ENCODE measurements around the gene TIAM1. TPM values are rescaled to one million over a fixed set of nuclear protein-coding genes. Genes with fewer than 3 reads are reported as not detected.

The TIAM1 gene, protein sequence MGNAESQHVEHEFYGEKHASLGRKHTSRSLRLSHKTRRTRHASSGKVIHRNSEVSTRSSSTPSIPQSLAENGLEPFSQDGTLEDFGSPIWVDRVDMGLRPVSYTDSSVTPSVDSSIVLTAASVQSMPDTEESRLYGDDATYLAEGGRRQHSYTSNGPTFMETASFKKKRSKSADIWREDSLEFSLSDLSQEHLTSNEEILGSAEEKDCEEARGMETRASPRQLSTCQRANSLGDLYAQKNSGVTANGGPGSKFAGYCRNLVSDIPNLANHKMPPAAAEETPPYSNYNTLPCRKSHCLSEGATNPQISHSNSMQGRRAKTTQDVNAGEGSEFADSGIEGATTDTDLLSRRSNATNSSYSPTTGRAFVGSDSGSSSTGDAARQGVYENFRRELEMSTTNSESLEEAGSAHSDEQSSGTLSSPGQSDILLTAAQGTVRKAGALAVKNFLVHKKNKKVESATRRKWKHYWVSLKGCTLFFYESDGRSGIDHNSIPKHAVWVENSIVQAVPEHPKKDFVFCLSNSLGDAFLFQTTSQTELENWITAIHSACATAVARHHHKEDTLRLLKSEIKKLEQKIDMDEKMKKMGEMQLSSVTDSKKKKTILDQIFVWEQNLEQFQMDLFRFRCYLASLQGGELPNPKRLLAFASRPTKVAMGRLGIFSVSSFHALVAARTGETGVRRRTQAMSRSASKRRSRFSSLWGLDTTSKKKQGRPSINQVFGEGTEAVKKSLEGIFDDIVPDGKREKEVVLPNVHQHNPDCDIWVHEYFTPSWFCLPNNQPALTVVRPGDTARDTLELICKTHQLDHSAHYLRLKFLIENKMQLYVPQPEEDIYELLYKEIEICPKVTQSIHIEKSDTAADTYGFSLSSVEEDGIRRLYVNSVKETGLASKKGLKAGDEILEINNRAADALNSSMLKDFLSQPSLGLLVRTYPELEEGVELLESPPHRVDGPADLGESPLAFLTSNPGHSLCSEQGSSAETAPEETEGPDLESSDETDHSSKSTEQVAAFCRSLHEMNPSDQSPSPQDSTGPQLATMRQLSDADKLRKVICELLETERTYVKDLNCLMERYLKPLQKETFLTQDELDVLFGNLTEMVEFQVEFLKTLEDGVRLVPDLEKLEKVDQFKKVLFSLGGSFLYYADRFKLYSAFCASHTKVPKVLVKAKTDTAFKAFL (N-terminal part only)
- total RNA-seq, result 119 and 127 TPM in 2 replicates

- Mint-ChIP-seq H3K36me3 (ENCODE audit: low read depth) (peaks cover 26% of the 10 kb centered on the region), H3K27ac (peak within 1 kb of the TSS; percentile 87), H3K4me1 (ENCODE audit: low read depth) (peaks cover 80% of the 10 kb centered on the region), H3K9me3 (peaks cover under 1% of the 10 kb centered on the region), H3K4me3 (peak within 1 kb of the TSS; percentile 95), H3K27me3 (ENCODE audit: insufficient read depth) (peaks cover 4% of the 10 kb centered on the region)
- no peak for DNase-seq (ENCODE audit: low spot score)
- intact Hi-C loops (cut with micrococcal nuclease), result no loop called here
Observed at GRCh38 chr21:31343680-31344480, at the start of gene TIAM1. TIAM1 (minus strand) TSS chr21:31344261; CDS start chr21:31266972, 77,289 bp downstream.

DNA sequence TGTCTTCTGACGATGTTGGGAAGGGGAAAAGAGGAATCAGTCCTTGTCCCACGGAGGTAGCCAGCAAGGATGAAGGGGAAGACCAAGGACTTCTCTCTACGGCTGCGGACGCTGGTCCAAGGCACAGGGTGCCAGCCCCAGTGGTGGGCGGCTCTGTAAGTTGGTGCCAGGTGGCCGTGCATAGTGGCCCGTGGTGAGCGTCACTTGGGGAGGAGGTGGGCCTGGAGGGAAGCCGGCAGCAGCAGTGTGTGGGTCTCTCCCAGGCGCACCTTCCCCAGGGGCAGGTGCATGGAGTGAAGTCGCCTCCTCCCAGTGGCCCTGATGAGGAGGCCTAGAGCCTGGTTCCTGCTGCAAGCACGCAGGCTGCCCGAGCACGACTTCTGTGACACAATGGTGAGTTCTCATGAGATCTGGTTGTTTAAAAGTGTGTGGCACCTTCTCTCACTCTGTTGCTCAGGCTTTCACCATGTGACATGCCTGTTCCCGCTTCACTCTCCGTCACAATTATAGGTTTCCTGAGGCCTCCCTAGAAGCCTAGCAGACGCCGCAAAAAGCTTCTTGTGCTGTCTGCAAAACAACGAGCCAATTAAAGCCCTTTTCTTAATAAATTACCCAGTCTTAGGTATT lies 43.6 kb upstream of the TIAM1 start:
- intact Hi-C loops (cut with micrococcal nuclease), result no loop called here

GRCh38 chr21:31386006-31386405 lies 41.9 kb upstream of the TIAM1 start:
- intact Hi-C loops (cut with micrococcal nuclease), result no loop called here
- no peak for DNase-seq (ENCODE audit: low spot score)
- peaks cover 2% of the 10 kb centered on the region for H3K36me3 Mint-ChIP-seq (ENCODE audit: low read depth)

More for the DNA sequence above, 43.6 kb upstream of the TIAM1 start:
- H3K36me3 Mint-ChIP-seq (ENCODE audit: low read depth), result no peaks in the 10 kb centered on the region
- peaks cover 1% of the 10 kb centered on the region for H3K27me3 Mint-ChIP-seq (ENCODE audit: insufficient read depth)
- H3K27ac Mint-ChIP-seq, result no peak overlapping the region
- peaks cover 3% of the 10 kb centered on the region for H3K9me3 Mint-ChIP-seq
- H3K4me1 Mint-ChIP-seq (ENCODE audit: low read depth), result no peaks in the 10 kb centered on the region
- no peak for DNase-seq (ENCODE audit: low spot score)
- no peak overlapping the region for H3K4me3 Mint-ChIP-seq

GRCh38 chr21:31383770-31384169 lies 39.7 kb upstream of the TIAM1 start:
- intact Hi-C loops (cut with micrococcal nuclease), result no loop called here
- H3K27ac Mint-ChIP-seq, result no peak overlapping the region
- H3K4me1 Mint-ChIP-seq (ENCODE audit: low read depth), result peaks cover 10% of the 10 kb centered on the region

More at GRCh38 chr21:31386006-31386405, 41.9 kb upstream of the TIAM1 start:
- H3K27me3 Mint-ChIP-seq (ENCODE audit: insufficient read depth), result no peaks in the 10 kb centered on the region
- peaks cover 3% of the 10 kb centered on the region for H3K9me3 Mint-ChIP-seq
- H3K4me1 Mint-ChIP-seq (ENCODE audit: low read depth), result peaks cover 10% of the 10 kb centered on the region
- no peak overlapping the region for H3K4me3 Mint-ChIP-seq
- no peak overlapping the region for H3K27ac Mint-ChIP-seq

GRCh38 chr21:31382060-31382459 lies 38.0 kb upstream of the TIAM1 start:
- peaks cover 8% of the 10 kb centered on the region for H3K36me3 Mint-ChIP-seq (ENCODE audit: low read depth)
- intact Hi-C loops (cut with micrococcal nuclease), result no loop called here
- peaks cover 9% of the 10 kb centered on the region for H3K9me3 Mint-ChIP-seq
- H3K27me3 Mint-ChIP-seq (ENCODE audit: insufficient read depth), result peaks cover 2% of the 10 kb centered on the region
- DNase-seq (ENCODE audit: low spot score), result no peak
- peaks cover 10% of the 10 kb centered on the region for H3K4me1 Mint-ChIP-seq (ENCODE audit: low read depth)
- no peak overlapping the region for H3K4me3 Mint-ChIP-seq
- no peak overlapping the region for H3K27ac Mint-ChIP-seq

More at GRCh38 chr21:31383770-31384169, 39.7 kb upstream of the TIAM1 start:
- DNase-seq (ENCODE audit: low spot score), result no peak
- no peaks in the 10 kb centered on the region for H3K27me3 Mint-ChIP-seq (ENCODE audit: insufficient read depth)
- no peak overlapping the region for H3K4me3 Mint-ChIP-seq
- peaks cover 5% of the 10 kb centered on the region for H3K36me3 Mint-ChIP-seq (ENCODE audit: low read depth)
- peaks cover 9% of the 10 kb centered on the region for H3K9me3 Mint-ChIP-seq

DNA sequence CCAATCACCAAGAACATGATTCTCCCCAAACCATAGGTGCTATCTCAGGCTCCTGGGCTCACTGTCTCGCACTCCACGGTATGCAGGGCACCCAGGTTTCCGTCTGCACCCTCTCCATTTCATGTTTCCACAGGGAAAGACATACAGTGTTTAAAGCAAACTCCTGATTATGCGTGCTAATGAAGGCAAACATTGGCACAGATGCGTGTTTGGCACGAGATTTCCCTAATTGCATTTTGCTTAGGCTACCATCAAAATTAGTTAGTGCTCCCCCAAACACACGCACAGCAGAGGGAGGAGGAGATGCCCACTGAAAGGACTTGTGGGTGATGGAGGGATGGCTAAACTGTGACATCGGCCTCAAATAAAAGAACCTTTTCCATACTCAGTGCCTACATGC lies 32.2 kb upstream of the TIAM1 start:
- Mint-ChIP-seq H3K4me1 (ENCODE audit: low read depth) (peaks cover 4% of the 10 kb centered on the region), H3K27ac (no peak overlapping the region), H3K9me3 (peaks cover 6% of the 10 kb centered on the region), H3K27me3 (ENCODE audit: insufficient read depth) (peaks cover 4% of the 10 kb centered on the region), H3K36me3 (ENCODE audit: low read depth) (peaks cover 7% of the 10 kb centered on the region), H3K4me3 (no peak overlapping the region)
- DNase-seq (ENCODE audit: low spot score), result no peak
- intact Hi-C loops (cut with micrococcal nuclease), result no loop called here

- Mint-ChIP-seq H3K9me3 (peaks cover 1% of the 10 kb centered on the region), H3K4me1 (ENCODE audit: low read depth) (peaks cover 19% of the 10 kb centered on the region), H3K36me3 (ENCODE audit: low read depth) (peaks cover 4% of the 10 kb centered on the region), H3K4me3 (no peak overlapping the region), H3K27ac (no peak overlapping the region), H3K27me3 (ENCODE audit: insufficient read depth) (peaks cover 4% of the 10 kb centered on the region)
- DNase-seq (ENCODE audit: low spot score), result no peak
- intact Hi-C loops (cut with micrococcal nuclease), result no loop called here
Observed at GRCh38 chr21:31374395-31374794, 30.3 kb upstream of the TIAM1 start.

GRCh38 chr21:31372471-31372765 lies 28.4 kb upstream of the TIAM1 start:
- intact Hi-C loops (cut with micrococcal nuclease), result no loop called here

DNA sequence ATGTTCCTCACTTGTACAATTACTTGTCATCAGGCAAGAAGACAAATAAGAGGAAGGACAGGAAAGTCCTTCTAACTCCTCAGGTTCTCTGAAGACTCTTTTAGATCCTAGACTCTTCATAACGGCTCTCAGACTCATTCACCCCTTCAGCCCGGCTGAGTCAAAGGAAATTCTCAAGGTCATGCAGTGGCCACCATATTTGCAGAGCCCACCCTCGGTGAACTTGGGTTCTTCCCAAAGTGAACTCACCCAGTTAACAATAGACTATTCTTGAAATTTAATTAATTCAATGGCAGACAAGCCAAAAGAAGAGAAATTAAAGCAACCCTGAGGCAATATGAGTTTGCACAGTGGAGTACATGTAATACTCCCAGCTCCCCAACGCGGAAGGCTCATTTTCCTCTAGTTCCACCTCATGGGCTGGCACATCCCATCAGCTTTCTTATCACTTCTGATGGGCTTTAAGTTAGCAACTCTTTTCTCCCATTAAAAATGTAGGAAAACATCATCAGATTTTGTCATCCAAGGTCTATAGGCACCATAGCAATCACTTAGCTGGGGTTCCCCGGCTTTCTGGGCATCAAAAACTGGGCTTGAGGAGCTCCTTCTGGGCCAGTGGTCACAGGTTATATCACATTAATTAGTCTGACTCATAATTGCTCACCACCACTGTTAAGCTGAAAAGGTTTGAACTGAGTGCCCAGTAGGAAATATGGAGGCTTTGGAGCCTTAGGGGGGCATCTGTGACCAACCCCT lies 27.8 kb upstream of the TIAM1 start:
- Mint-ChIP-seq H3K4me1 (ENCODE audit: low read depth) (peaks cover 29% of the 10 kb centered on the region), H3K27me3 (ENCODE audit: insufficient read depth) (peaks cover 2% of the 10 kb centered on the region), H3K27ac (no peak overlapping the region), H3K36me3 (ENCODE audit: low read depth) (peaks cover 5% of the 10 kb centered on the region), H3K9me3 (peaks cover 5% of the 10 kb centered on the region), H3K4me3 (no peak overlapping the region)
- DNase-seq (ENCODE audit: low spot score), result no peak
- intact Hi-C loops (cut with micrococcal nuclease), result no loop called here

More at GRCh38 chr21:31372471-31372765, 28.4 kb upstream of the TIAM1 start:
- no peak for DNase-seq (ENCODE audit: low spot score)
- peaks cover 25% of the 10 kb centered on the region for H3K4me1 Mint-ChIP-seq (ENCODE audit: low read depth)
- H3K27ac Mint-ChIP-seq, result no peak overlapping the region
- H3K27me3 Mint-ChIP-seq (ENCODE audit: insufficient read depth), result peaks cover 2% of the 10 kb centered on the region
- peaks cover 7% of the 10 kb centered on the region for H3K36me3 Mint-ChIP-seq (ENCODE audit: low read depth)
- peaks cover 4% of the 10 kb centered on the region for H3K9me3 Mint-ChIP-seq
- H3K4me3 Mint-ChIP-seq, result no peak overlapping the region

DNA sequence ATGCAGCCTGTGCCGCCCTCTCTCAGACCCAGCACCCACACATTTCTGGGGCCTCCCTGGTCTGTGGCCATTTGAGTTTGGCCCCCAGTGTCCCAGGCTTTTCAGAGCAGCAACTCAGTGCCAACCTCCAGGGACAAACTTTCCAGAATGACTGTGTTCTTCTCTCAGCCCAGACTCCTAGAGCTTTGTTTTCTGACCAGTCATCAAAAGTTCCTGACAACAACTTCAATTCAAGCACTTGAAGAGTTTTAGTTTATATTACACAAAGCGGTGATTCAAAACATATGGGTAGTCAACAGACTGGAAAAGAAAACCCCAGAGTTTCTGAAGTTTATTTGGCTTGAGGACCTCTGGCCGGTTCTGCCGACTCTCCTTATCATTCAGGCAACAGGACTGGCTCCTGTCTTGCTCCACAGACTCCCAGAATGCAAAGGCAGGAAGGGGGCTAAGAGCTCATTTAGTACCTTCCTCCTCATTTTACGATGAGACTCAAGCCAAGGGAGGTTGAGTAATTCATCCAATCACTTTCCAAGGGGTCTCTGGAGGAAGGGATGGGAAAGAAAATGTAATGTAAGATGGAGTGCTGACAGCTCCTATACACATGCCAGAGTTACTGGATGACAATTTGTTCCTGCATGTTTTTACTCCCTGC lies 27.0 kb upstream of the TIAM1 start:
- peaks cover 5% of the 10 kb centered on the region for H3K9me3 Mint-ChIP-seq
- DNase-seq (ENCODE audit: low spot score), result no peak
- H3K4me3 Mint-ChIP-seq, result no peak overlapping the region
- intact Hi-C loops (cut with micrococcal nuclease), result no loop called here
- H3K4me1 Mint-ChIP-seq (ENCODE audit: low read depth), result peaks cover 38% of the 10 kb centered on the region
- peaks cover 6% of the 10 kb centered on the region for H3K36me3 Mint-ChIP-seq (ENCODE audit: low read depth)
- peaks cover 1% of the 10 kb centered on the region for H3K27me3 Mint-ChIP-seq (ENCODE audit: insufficient read depth)
- no peak overlapping the region for H3K27ac Mint-ChIP-seq

- Mint-ChIP-seq H3K27ac (no peak overlapping the region), H3K4me1 (ENCODE audit: low read depth) (peaks cover 38% of the 10 kb centered on the region), H3K36me3 (ENCODE audit: low read depth) (peaks cover 6% of the 10 kb centered on the region), H3K9me3 (peaks cover 5% of the 10 kb centered on the region), H3K27me3 (ENCODE audit: insufficient read depth) (no peaks in the 10 kb centered on the region), H3K4me3 (no peak overlapping the region)
- no peak for DNase-seq (ENCODE audit: low spot score)
- intact Hi-C loops (cut with micrococcal nuclease), result no loop called here
Observed at GRCh38 chr21:31370281-31370892, 26.3 kb upstream of the TIAM1 start.
